OCI-LY1 (cell line): ENCODE results near the gene GPX7.

ENCODE experiments used
- H2AFZ ChIP-seq: fragments of 200-600 bp; sonication (generic), shearing (Covaris generic); 2 replicates; pipeline ENCODE4 v1.6.0; 2014; ENCODE audit warnings: antibody characterized with exemption, mild to moderate bottlenecking, low read length
- H3F3A ChIP-seq: fragments of 200-600 bp; sonication (generic), shearing (Covaris generic); 2 replicates; pipeline ENCODE4 v1.6.0; 2014; ENCODE audit warnings: mild to moderate bottlenecking, antibody characterized with exemption, low read length, moderate library complexity; ENCODE audit not compliant: insufficient read depth
- H3K27ac ChIP-seq: fragments of 200-600 bp; sonication (generic); 2 replicates; pipeline ENCODE4 v1.5.1; 2014; ENCODE audit warnings: low read length, mixed run types, mild to moderate bottlenecking, low read depth; ENCODE audit not compliant: poor library complexity, severe bottlenecking
- H3K27me3 ChIP-seq: fragments of 200-600 bp; sonication (generic); 2 replicates; pipeline ENCODE4 v1.6.0; 2014; ENCODE audit warnings: antibody characterized with exemption, mild to moderate bottlenecking, low read length, moderate library complexity; ENCODE audit not compliant: insufficient read depth
- H3K36me3 ChIP-seq: fragments of 200-600 bp; sonication (generic); 2 replicates; pipeline ENCODE4 v1.6.1; 2014; ENCODE audit warnings: mild to moderate bottlenecking, antibody characterized with exemption, low read length, moderate library complexity, mixed read lengths; ENCODE audit not compliant: insufficient read depth
- H3K4me1 ChIP-seq: fragments of 200-600 bp; sonication (generic); 2 replicates; pipeline ENCODE4 v1.5.1; 2014; ENCODE audit warnings: mild to moderate bottlenecking, low read length, moderate library complexity; ENCODE audit not compliant: insufficient read depth, severe bottlenecking
- H3K4me2 ChIP-seq: fragments of 200-600 bp; sonication (generic), shearing (Covaris generic); 2 replicates; pipeline ENCODE4 v1.6.1; 2014; ENCODE audit warnings: low read length
- H3K4me3 ChIP-seq: fragments of 200-600 bp; sonication (generic); 2 replicates; pipeline ENCODE4 v1.5.1; 2014; ENCODE audit warnings: low read length, low read depth, mild to moderate bottlenecking, mixed read lengths; ENCODE audit not compliant: poor library complexity, severe bottlenecking
- H3K79me2 ChIP-seq: fragments of 200-600 bp; shearing (Covaris generic); 2 replicates; pipeline ENCODE4 v1.6.1; 2016; ENCODE audit warnings: mixed run types, low read length, mixed read lengths; ENCODE audit not compliant: insufficient read depth
- H3K9ac ChIP-seq: fragments of 200-600 bp; sonication (generic), shearing (Covaris generic); 2 replicates; pipeline ENCODE4 v1.6.1; 2014; ENCODE audit warnings: mild to moderate bottlenecking, low read length, mixed read lengths
- H3K9me2 ChIP-seq: fragments of 200-600 bp; sonication (generic), shearing (Covaris generic); 2 replicates; pipeline ENCODE4 v1.6.1; 2014; ENCODE audit warnings: low read depth, mild to moderate bottlenecking, low read length, mixed read lengths
- H3K9me3 ChIP-seq: fragments of 200-600 bp; shearing (Covaris generic); 2 replicates; pipeline ENCODE4 v1.6.1; 2014; ENCODE audit warnings: low read length, mixed read lengths
- H4K20me1 ChIP-seq: fragments of 200-600 bp; sonication (generic), shearing (Covaris generic); 2 replicates; pipeline ENCODE4 v1.6.0; 2016; ENCODE audit warnings: mild to moderate bottlenecking, low read length; ENCODE audit not compliant: insufficient read depth
- CTCF ChIP-seq: fragments of 200-600 bp; sonication (generic), shearing (Covaris generic); IDR thresholded peaks from 2 replicates; pipeline ENCODE4 v1.5.1; 2017; ENCODE audit warnings: mild to moderate bottlenecking, antibody characterized with exemption, low read length, moderate library complexity, mixed read lengths
- EZH2 ChIP-seq: fragments of 200-600 bp; sonication (generic), shearing (Covaris generic); IDR thresholded peaks from 2 replicates; pipeline ENCODE4 v1.8.0; 2017; ENCODE audit warnings: borderline replicate concordance, mixed run types, mild to moderate bottlenecking, antibody characterized with exemption, low read length, moderate library complexity, mixed read lengths

The GPX7 gene

GRCh38 chr1:52582116-52582696 is 20.0 kb upstream of the GPX7 start:
- Histone ChIP-seq H3K9ac (no peak overlapping the region), H3K4me3 (no peak overlapping the region), H3K36me3 (no peaks in the 10 kb centered on the region), H3K4me2 (no peak overlapping the region), H3K4me1 (no peaks in the 10 kb centered on the region), H3K79me2 (no peaks in the 10 kb centered on the region), H3F3A (no peaks in the 10 kb centered on the region), H2AFZ (no peak overlapping the region), H3K27me3 (no peaks in the 10 kb centered on the region), H3K27ac (no peak overlapping the region), H4K20me1 (no peaks in the 10 kb centered on the region), H3K9me2 (no peaks in the 10 kb centered on the region), H3K9me3 (no peaks in the 10 kb centered on the region)
- no peak for TF ChIP-seq EZH2
- no peak for TF ChIP-seq CTCF

- Histone ChIP-seq H3K79me2 (no peaks in the 10 kb centered on the region), H3K9me3 (no peaks in the 10 kb centered on the region), H3F3A (no peaks in the 10 kb centered on the region), H3K4me2 (no peak overlapping the region), H2AFZ (no peak overlapping the region), H4K20me1 (no peaks in the 10 kb centered on the region), H3K4me1 (no peaks in the 10 kb centered on the region), H3K36me3 (no peaks in the 10 kb centered on the region), H3K27me3 (no peaks in the 10 kb centered on the region), H3K4me3 (no peak overlapping the region), H3K9ac (no peak overlapping the region), H3K9me2 (no peaks in the 10 kb centered on the region), H3K27ac (no peak overlapping the region)
- TF ChIP-seq EZH2 (no peak), CTCF (no peak)
These were observed 16.7 kb upstream of the GPX7 start for GRCh38 chr1:52585474-52585873.

- Histone ChIP-seq H3K36me3 (no peaks in the 10 kb centered on the region), H3K9me2 (no peaks in the 10 kb centered on the region), H4K20me1 (no peaks in the 10 kb centered on the region), H2AFZ (no peak overlapping the region), H3K9me3 (no peaks in the 10 kb centered on the region), H3K4me2 (no peak overlapping the region), H3K27me3 (no peaks in the 10 kb centered on the region), H3K4me3 (no peak overlapping the region), H3K27ac (no peak overlapping the region), H3K4me1 (peaks cover 9% of the 10 kb centered on the region), H3K79me2 (no peaks in the 10 kb centered on the region), H3K9ac (no peak overlapping the region), H3F3A (no peaks in the 10 kb centered on the region)
- TF ChIP-seq CTCF (no peak), EZH2 (no peak)
These were observed 14.1 kb upstream of the GPX7 start for GRCh38 chr1:52588027-52588426.
